ENCODE data around the gene OGDHL. TPM values are rescaled to one million over a fixed set of nuclear protein-coding genes. Genes with fewer than 3 reads are reported as not detected.

Gene OGDHL
- total and polyA plus RNA-seq, 2 of the 13 experiments (the other 11 are each of a cell fraction or from before 2014, with no cell fraction given) = 3.0 to 9.8 TPM

DNA sequence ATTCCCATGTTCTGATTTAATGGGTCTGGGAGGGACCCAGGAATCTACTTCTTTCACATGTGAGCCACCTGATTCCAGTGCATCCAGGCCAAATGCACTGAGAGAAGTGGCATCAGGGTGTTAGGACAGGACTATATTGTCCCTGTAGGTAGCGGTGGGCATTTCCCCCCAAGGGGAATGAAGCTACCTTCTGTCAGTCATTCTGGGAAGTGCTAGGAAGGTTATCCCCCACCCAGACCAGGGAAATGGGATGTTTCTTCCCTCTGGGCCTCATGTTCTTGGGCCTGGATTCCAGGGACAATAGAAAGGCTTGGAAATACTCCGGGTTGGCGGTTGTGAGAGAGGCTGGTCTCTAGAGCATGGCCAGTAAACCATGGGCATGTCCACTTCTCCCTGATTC is 61.9 kb downstream of the OGDHL start (continued):
- TF ChIP-seq TCF12 (IDR thresholded peaks at IDR 0.05) (no peak), TCF12 (CRISPR knock-in tag; IDR thresholded peaks at IDR 0.05) (no peak), PRDM4 (CRISPR knock-in tag; IDR thresholded peaks at IDR 0.05; ENCODE audit: borderline replicate concordance) (no peak), ZFP36L1 (CRISPR knock-in tag; IDR thresholded peaks at IDR 0.05) (no peak), ZNF747 (CRISPR knock-in tag; IDR thresholded peaks at IDR 0.05; ENCODE audit: borderline replicate concordance) (no peak), ARID2 (CRISPR knock-in tag; IDR thresholded peaks at IDR 0.05; ENCODE audit: borderline replicate concordance) (no peak), KLF12 (CRISPR knock-in tag; IDR thresholded peaks at IDR 0.05; ENCODE audit: borderline replicate concordance) (no peak), ZFP36 (IDR thresholded peaks at IDR 0.05; ENCODE audit: borderline replicate concordance, low read depth, low read length, partially characterized antibody) (no peak), KMT2B (CRISPR knock-in tag; IDR thresholded peaks at IDR 0.05) (no peak), ZBTB49 (CRISPR knock-in tag; IDR thresholded peaks at IDR 0.05; ENCODE audit: borderline replicate concordance) (no peak)
